ENCODE results near the gene HIVEP1.

Gene HIVEP1

DNA sequence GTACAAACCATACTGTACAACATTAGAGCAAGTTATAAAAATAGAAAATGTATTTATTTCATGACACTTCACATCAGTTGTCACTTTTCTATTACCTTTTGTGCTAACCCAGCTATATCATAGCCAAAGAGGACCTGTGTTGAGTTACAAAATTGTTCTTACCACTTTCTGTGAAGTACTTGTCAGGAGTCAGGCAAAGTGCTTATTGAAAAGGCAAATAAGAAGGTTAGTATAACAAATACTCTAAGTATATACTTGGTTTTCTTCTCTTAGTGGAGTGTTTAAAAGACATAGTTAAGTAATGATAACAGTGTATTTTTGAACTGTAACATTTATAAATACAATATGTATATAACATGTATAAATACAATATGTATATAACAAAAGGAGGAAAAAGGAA lies 88.9 kb downstream of the HIVEP1 start (continued):
- TF ChIP-seq, protein P1, sequence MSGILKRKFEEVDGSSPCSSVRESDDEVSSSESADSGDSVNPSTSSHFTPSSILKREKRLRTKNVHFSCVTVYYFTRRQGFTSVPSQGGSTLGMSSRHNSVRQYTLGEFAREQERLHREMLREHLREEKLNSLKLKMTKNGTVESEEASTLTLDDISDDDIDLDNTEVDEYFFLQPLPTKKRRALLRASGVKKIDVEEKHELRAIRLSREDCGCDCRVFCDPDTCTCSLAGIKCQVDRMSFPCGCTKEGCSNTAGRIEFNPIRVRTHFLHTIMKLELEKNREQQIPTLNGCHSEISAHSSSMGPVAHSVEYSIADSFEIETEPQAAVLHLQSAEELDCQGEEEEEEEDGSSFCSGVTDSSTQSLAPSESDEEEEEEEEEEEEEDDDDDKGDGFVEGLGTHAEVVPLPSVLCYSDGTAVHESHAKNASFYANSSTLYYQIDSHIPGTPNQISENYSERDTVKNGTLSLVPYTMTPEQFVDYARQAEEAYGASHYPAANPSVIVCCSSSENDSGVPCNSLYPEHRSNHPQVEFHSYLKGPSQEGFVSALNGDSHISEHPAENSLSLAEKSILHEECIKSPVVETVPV (CRISPR knock-in tag; IDR thresholded peaks at IDR 0.05): no peak
- no peak for TF ChIP-seq ZNF8 (CRISPR knock-in tag; IDR thresholded peaks at IDR 0.05)
- TF ChIP-seq, protein P2, sequence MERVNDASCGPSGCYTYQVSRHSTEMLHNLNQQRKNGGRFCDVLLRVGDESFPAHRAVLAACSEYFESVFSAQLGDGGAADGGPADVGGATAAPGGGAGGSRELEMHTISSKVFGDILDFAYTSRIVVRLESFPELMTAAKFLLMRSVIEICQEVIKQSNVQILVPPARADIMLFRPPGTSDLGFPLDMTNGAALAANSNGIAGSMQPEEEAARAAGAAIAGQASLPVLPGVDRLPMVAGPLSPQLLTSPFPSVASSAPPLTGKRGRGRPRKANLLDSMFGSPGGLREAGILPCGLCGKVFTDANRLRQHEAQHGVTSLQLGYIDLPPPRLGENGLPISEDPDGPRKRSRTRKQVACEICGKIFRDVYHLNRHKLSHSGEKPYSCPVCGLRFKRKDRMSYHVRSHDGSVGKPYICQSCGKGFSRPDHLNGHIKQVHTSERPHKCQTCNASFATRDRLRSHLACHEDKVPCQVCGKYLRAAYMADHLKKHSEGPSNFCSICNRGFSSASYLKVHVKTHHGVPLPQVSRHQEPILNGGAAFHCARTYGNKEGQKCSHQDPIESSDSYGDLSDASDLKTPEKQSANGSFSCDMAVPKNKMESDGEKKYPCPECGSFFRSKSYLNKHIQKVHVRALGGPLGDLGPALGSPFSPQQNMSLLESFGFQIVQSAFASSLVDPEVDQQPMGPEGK (CRISPR knock-in tag; IDR thresholded peaks at IDR 0.05; ENCODE audit: borderline replicate concordance): no peak

DNA sequence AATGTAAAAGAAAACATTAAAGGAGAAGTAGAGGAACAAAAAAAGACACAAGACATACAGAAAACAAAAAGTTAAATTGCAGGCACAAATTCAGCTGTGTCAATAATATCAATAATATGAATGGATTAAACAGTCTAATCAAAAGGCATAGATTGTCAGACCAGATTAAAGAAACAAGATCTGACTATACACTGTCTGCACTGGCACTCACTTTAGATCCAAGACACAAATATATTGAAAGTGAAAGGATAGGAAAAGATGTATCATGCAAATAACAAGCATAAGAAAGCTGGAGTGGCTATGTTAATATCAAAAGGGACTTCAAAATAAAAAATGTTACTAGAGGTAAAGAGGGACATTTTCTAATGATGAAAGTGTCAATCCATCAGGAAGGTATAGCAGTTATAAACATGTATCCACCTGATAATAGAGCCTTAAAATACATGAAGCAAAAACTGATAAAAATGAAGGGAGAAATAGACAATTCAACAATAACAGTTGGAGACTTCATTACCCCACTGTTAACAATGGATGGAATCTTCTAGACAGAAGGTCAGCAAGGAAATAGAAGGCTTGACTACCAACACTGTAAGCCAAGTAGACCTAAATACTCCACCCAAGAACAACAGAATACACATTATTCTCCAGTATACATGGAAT lies 89.7 kb downstream of the HIVEP1 start:
- TF ChIP-seq, protein P1 (CRISPR knock-in tag; IDR thresholded peaks at IDR 0.05): no peak
- TF ChIP-seq ZFP30 (CRISPR knock-in tag; IDR thresholded peaks at IDR 0.05): no peak
- TF ChIP-seq, protein P3, sequence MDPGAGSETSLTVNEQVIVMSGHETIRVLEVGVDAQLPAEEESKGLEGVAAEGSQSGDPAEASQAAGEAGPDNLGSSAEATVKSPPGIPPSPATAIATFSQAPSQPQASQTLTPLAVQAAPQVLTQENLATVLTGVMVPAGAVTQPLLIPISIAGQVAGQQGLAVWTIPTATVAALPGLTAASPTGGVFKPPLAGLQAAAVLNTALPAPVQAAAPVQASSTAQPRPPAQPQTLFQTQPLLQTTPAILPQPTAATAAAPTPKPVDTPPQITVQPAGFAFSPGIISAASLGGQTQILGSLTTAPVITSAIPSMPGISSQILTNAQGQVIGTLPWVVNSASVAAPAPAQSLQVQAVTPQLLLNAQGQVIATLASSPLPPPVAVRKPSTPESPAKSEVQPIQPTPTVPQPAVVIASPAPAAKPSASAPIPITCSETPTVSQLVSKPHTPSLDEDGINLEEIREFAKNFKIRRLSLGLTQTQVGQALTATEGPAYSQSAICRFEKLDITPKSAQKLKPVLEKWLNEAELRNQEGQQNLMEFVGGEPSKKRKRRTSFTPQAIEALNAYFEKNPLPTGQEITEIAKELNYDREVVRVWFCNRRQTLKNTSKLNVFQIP (CRISPR knock-in tag; IDR thresholded peaks at IDR 0.05; ENCODE audit: borderline replicate concordance, low read depth): no peak
- TF ChIP-seq TCF4 (CRISPR knock-in tag; IDR thresholded peaks at IDR 0.05; ENCODE audit: borderline replicate concordance): no peak
- no peak for TF ChIP-seq CSDC2 (CRISPR knock-in tag; IDR thresholded peaks at IDR 0.05)
- TF ChIP-seq ZNF8 (CRISPR knock-in tag; IDR thresholded peaks at IDR 0.05): no peak
- TF ChIP-seq ISL1 (CRISPR knock-in tag; IDR thresholded peaks at IDR 0.05): no peak
- no peak for TF ChIP-seq RARB (CRISPR knock-in tag; IDR thresholded peaks at IDR 0.05)
- no peak for TF ChIP-seq GLIS3 (CRISPR knock-in tag; IDR thresholded peaks at IDR 0.05)
- TF ChIP-seq, protein P2 (CRISPR knock-in tag; IDR thresholded peaks at IDR 0.05; ENCODE audit: borderline replicate concordance): no peak
- TF ChIP-seq, protein P4, sequence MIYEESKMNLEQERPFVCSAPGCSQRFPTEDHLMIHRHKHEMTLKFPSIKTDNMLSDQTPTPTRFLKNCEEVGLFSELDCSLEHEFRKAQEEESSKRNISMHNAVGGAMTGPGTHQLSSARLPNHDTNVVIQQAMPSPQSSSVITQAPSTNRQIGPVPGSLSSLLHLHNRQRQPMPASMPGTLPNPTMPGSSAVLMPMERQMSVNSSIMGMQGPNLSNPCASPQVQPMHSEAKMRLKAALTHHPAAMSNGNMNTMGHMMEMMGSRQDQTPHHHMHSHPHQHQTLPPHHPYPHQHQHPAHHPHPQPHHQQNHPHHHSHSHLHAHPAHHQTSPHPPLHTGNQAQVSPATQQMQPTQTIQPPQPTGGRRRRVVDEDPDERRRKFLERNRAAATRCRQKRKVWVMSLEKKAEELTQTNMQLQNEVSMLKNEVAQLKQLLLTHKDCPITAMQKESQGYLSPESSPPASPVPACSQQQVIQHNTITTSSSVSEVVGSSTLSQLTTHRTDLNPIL (CRISPR knock-in tag; IDR thresholded peaks at IDR 0.05; ENCODE audit: low read depth): no peak
- TF ChIP-seq TOX (CRISPR knock-in tag; IDR thresholded peaks at IDR 0.05; ENCODE audit: borderline replicate concordance): no peak
- no peak for TF ChIP-seq PPARA (CRISPR knock-in tag; IDR thresholded peaks at IDR 0.05; ENCODE audit: borderline replicate concordance)
- TF ChIP-seq ZC3H10 (CRISPR knock-in tag; IDR thresholded peaks at IDR 0.05): no peak
- TF ChIP-seq SNAI2 (CRISPR knock-in tag; IDR thresholded peaks at IDR 0.05): no peak
- no peak for TF ChIP-seq ZNF70 (CRISPR knock-in tag; IDR thresholded peaks at IDR 0.05)
- no peak for TF ChIP-seq ZNF565 (CRISPR knock-in tag; conservative IDR thresholded peaks at IDR 0.05; ENCODE audit: low read depth)
- no peak for TF ChIP-seq BACH2 (CRISPR knock-in tag; IDR thresholded peaks at IDR 0.05; ENCODE audit: borderline replicate concordance)
- no peak for TF ChIP-seq OSR1 (CRISPR knock-in tag; IDR thresholded peaks at IDR 0.05)
- no peak for ATAC-seq

DNA sequence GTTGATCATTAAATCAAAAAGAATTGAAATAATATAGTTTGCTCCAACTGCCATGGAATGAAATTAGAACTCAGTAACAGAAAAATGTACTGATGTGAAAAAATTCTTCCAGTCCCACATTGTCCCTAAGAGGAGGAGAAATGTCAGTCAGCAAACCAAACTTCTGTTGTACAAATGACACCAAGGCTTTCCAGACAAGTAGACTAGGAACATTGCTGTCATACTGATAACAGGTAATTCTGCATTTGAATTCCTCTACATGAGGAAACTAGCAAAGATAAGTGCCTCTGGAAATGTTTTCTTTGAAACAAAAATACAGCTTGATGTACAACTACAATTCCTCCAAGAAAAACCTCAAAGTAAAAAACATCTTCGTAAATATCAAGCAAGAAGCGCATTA lies 90.2 kb downstream of the HIVEP1 start:
- TF ChIP-seq SNAI2 (CRISPR knock-in tag; IDR thresholded peaks at IDR 0.05) (no peak), ISL1 (CRISPR knock-in tag; IDR thresholded peaks at IDR 0.05) (no peak), GLIS3 (CRISPR knock-in tag; IDR thresholded peaks at IDR 0.05) (no peak), ZNF8 (CRISPR knock-in tag; IDR thresholded peaks at IDR 0.05) (no peak), BACH2 (CRISPR knock-in tag; IDR thresholded peaks at IDR 0.05; ENCODE audit: borderline replicate concordance) (no peak), ZFP3 (CRISPR knock-in tag; IDR thresholded peaks at IDR 0.05) (no peak), ZNF565 (CRISPR knock-in tag; conservative IDR thresholded peaks at IDR 0.05; ENCODE audit: low read depth) (no peak), ZNF70 (CRISPR knock-in tag; IDR thresholded peaks at IDR 0.05) (no peak), OSR1 (CRISPR knock-in tag; IDR thresholded peaks at IDR 0.05) (no peak), RARB (CRISPR knock-in tag; IDR thresholded peaks at IDR 0.05) (no peak)
- TF ChIP-seq, protein P1 (CRISPR knock-in tag; IDR thresholded peaks at IDR 0.05): no peak
- no peak for ATAC-seq
